Heart left ventricle (tissue), 13 donors: ENCODE results near the gene LILRA6.
"Not testable (repeated sequence)": the region's sequence is repeated elsewhere in the genome, so short reads cannot be mapped to it uniquely, and the experiment has no call there.

Experiments
- CTCF ChIP-seq, 12 donors: fragments of 200-600 bp; sonication (generic) in 4 of 12; IDR thresholded peaks; one replicate each; pipeline versions ENCODE4 v1.5.0 to v1.8.0; 2018 to 2022; ENCODE audit warnings: antibody characterized with exemption in 12 of 12, mild to moderate bottlenecking in 5 of 12
- POLR2A ChIP-seq, 2 donors: fragments of 450-650 bp; IDR thresholded peaks; one replicate each; pipeline ENCODE4 v1.6.1; 2017; ENCODE audit warnings: antibody characterized with exemption in 2 of 2, mild to moderate bottlenecking in 2 of 2, moderate library complexity in 2 of 2
- donor health status: ischemic (EF 13 %, LVEDD 7.1; RV severe dilation, severe dysfunction).
- donor health status: DM: no; HTN: yes; CAD: no.
- donor health status: DM: no; HTN: no; CAD: no.
- donor health status: ischemic (EF 25% LVEDD 6.9; RV normal size, moderate dysfunction).
- donor health status: ischemic (EF 25% LVEDD 5.7; RV mildly dilated, moderate dysfunction).
- donor health status: ischemic (EF 35%, LVEDD 5.7; RV mildly dilated, moderate dysfunction).
- donor health status: nonischemic (EF 11% LVEDD 7.7; RV severe dilation, severe dysfunction).
- donor health status: DM: yes; HTN: yes; CAD: no.
- donor health status: PGD.
- donor health status: ischemic (EF 29% LVEDD 5.4; RV normal size, mild dysfunction).
- donor health status: nonischemic (EF 23%, LVEDD 6.1; RV moderate dilation, normal function).

GRCh38 chr19:54271587-54271986, 29.0 kb upstream of the LILRA6 start:
- TF ChIP-seq CTCF, POLR2A (IDR thresholded peaks at IDR 0.05): not testable (repeated sequence)
